Activated CD4-positive, alpha-beta T cell treated with anti-CD3 and anti-CD28 coated beads, Interleukin-2, amount 10 ng/mL, durations not matched to agents 7 days and 5 days (primary cell): ENCODE data around the gene SHISA4. TPM values are rescaled to one million over a fixed set of nuclear protein-coding genes. Genes with fewer than 3 reads are reported as not detected.

Source experiments
- CTCF ChIA-PET: fragments of 350-600 bp; sonication (Branson Sonifier 250); formaldehyde crosslinking; loops from one replicate; lab custom pipeline; 2021; ENCODE audit warnings: antibody characterized with exemption; lab: Charles Lee
- POLR2A ChIA-PET: fragments of 350-600 bp; sonication (Branson Sonifier 250); formaldehyde crosslinking; loops from one replicate; lab custom pipeline; 2021; ENCODE audit warnings: antibody characterized with exemption; lab: Charles Lee
- DNase-seq: peaks from one replicate; pipeline ENCODE4 v3.0.0-alpha.2; 2020
- H3K27ac Mint-ChIP-seq: one replicate; pipeline ENCODE4 v1.8.0; 2021; ENCODE audit warnings: mild to moderate bottlenecking, moderate library complexity, mixed read lengths
- H3K27me3 Mint-ChIP-seq: one replicate; pipeline ENCODE4 v1.8.0; 2021; ENCODE audit warnings: mixed read lengths
- H3K36me3 Mint-ChIP-seq: one replicate; pipeline ENCODE4 v1.8.0; 2021; ENCODE audit warnings: low read depth, mixed read lengths
- H3K4me1 Mint-ChIP-seq: one replicate; pipeline ENCODE4 v1.8.0; 2021; ENCODE audit warnings: mixed read lengths
- H3K4me3 Mint-ChIP-seq: one replicate; pipeline ENCODE4 v1.8.0; 2021; ENCODE audit warnings: mild to moderate bottlenecking, moderate library complexity, mixed read lengths
- H3K9me3 Mint-ChIP-seq: one replicate; pipeline ENCODE4 v1.8.0; 2021; ENCODE audit warnings: mixed read lengths
- total RNA-seq, 2 experiments: library from RNA; stranded (reverse); gene quantifications; one replicate each; pipeline ENCODE4 v1.2.3, GENCODE V29; 2021

The SHISA4 gene
- total RNA-seq, 2 experiments from 2014 or later, result 0.57 to 0.83 TPM

GRCh38 chr1:201904579-201904978 is 15.9 kb downstream of the SHISA4 start:
- H3K4me1 Mint-ChIP-seq, result peaks cover 5% of the 10 kb centered on the region
- CTCF ChIA-PET, result interaction anchor here (0.5 to 1.3 kb wide), 3 partner anchors 9 to 1594 kb away, joined by 4 to 6 read pairs (median 4); no protein-coding TSS in a partner anchor
- H3K27ac Mint-ChIP-seq, result no peak overlapping the region
- POLR2A ChIA-PET, result interaction anchor here (0.5 kb wide), 1 partner anchor 21 kb away, joined by 3 read pairs; no protein-coding TSS in a partner anchor
- no peaks in the 10 kb centered on the region for H3K36me3 Mint-ChIP-seq
- H3K27me3 Mint-ChIP-seq, result peaks cover 8% of the 10 kb centered on the region
- H3K9me3 Mint-ChIP-seq, result no peaks in the 10 kb centered on the region
- no peak for DNase-seq
- no peak overlapping the region for H3K4me3 Mint-ChIP-seq

- peaks cover 5% of the 10 kb centered on the region for H3K4me1 Mint-ChIP-seq
Measured at GRCh38 chr1:201905234-201905890, 16.7 kb downstream of the SHISA4 start.

DNA sequence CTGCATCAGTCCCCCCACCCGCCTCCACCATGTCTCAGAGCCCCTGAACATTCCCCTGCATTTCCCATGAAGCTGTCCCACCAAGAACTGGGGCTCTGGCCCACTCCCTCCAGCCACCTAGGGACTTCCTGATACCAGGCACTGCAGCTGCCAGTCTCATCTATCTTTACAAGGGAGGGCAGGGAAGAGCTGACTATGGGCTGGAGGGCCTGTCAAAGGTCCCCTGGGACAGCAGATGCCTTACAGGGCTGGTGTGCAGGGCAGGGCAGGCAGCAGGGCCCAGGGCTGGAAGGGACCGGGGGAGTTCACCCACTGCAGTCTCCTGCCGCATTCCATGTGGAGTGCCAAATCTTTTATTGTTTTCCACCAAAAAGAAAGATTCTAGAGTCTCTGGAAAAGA is 17.6 kb downstream of the SHISA4 start:
- Mint-ChIP-seq H3K36me3 (no peaks in the 10 kb centered on the region), H3K4me3 (no peak overlapping the region), H3K4me1 (peaks cover 5% of the 10 kb centered on the region), H3K27ac (no peak overlapping the region), H3K9me3 (no peaks in the 10 kb centered on the region), H3K27me3 (peaks cover 4% of the 10 kb centered on the region)
- CTCF ChIA-PET, result interaction anchor here (1.7 to 7.1 kb wide), 2 partner anchors 9 to 13 kb away, joined by 3 to 53 read pairs; no protein-coding TSS in a partner anchor
- POLR2A ChIA-PET, result no interaction called here
- no peak for DNase-seq

More at GRCh38 chr1:201905234-201905890, 16.7 kb downstream of the SHISA4 start:
- H3K4me3 Mint-ChIP-seq, result no peak overlapping the region
- no peaks in the 10 kb centered on the region for H3K36me3 Mint-ChIP-seq
- CTCF ChIA-PET, result interaction anchor here (7.1 kb wide), 1 partner anchor 8 kb away, joined by 53 read pairs; no protein-coding TSS in a partner anchor
- no peaks in the 10 kb centered on the region for H3K9me3 Mint-ChIP-seq
- H3K27ac Mint-ChIP-seq, result no peak overlapping the region
- DNase-seq, result no peak
- peaks cover 7% of the 10 kb centered on the region for H3K27me3 Mint-ChIP-seq
- POLR2A ChIA-PET, result no interaction called here

DNA sequence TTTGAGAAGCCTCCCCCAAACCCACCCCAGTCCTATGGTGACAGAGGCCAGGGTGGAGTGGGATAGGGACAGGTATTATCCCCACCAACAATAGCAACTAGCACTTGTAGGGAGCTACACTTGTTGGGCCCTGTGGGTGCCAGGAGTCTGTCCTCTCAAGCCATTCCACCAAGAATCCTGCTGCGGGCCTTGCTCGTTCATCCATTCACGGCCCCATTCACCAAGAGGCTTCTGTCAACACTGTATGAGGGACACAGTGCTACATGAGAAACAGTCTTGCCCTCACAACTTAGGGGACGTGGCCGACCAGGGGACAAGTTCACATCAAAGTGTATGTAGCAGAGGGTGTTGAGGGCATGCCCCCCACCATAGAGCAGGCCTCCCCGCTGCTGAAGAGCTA is 18.9 kb downstream of the SHISA4 start:
- peaks cover 4% of the 10 kb centered on the region for H3K27me3 Mint-ChIP-seq
- ChIA-PET CTCF (interaction anchor here (1.7 to 7.1 kb wide), 2 partner anchors 10 to 15 kb away, joined by 3 to 53 read pairs; no protein-coding TSS in a partner anchor), POLR2A (no interaction called here)
- no peak overlapping the region for H3K4me3 Mint-ChIP-seq
- H3K36me3 Mint-ChIP-seq, result no peaks in the 10 kb centered on the region
- DNase-seq, result no peak
- peaks cover 5% of the 10 kb centered on the region for H3K4me1 Mint-ChIP-seq
- H3K27ac Mint-ChIP-seq, result no peak overlapping the region
- no peaks in the 10 kb centered on the region for H3K9me3 Mint-ChIP-seq

GRCh38 chr1:201911826-201912571 is 23.3 kb downstream of the SHISA4 start:
- Mint-ChIP-seq H3K27me3 (peaks cover 7% of the 10 kb centered on the region), H3K36me3 (no peaks in the 10 kb centered on the region), H3K4me3 (no peak overlapping the region), H3K9me3 (no peaks in the 10 kb centered on the region), H3K4me1 (no peaks in the 10 kb centered on the region), H3K27ac (no peak overlapping the region)
- CTCF ChIA-PET, result interaction anchor here (7.1 kb wide), 1 partner anchor 14 kb away, joined by 53 read pairs; no protein-coding TSS in a partner anchor
- POLR2A ChIA-PET, result no interaction called here
- DNase-seq, result no peak

GRCh38 chr1:201912832-201913231 is 24.1 kb downstream of the SHISA4 start:
- POLR2A ChIA-PET, result no interaction called here
- H3K4me1 Mint-ChIP-seq, result no peaks in the 10 kb centered on the region
- no peak overlapping the region for H3K4me3 Mint-ChIP-seq
- CTCF ChIA-PET, result interaction anchor here (0.6 to 1.1 kb wide), 2 partner anchors 25 to 53 kb away, joined by 3 to 4 read pairs; no protein-coding TSS in a partner anchor
- no peaks in the 10 kb centered on the region for H3K9me3 Mint-ChIP-seq
- DNase-seq, result no peak
- H3K27ac Mint-ChIP-seq, result no peak overlapping the region
- no peaks in the 10 kb centered on the region for H3K36me3 Mint-ChIP-seq
- peaks cover 7% of the 10 kb centered on the region for H3K27me3 Mint-ChIP-seq

- Mint-ChIP-seq H3K36me3 (no peaks in the 10 kb centered on the region), H3K4me1 (no peaks in the 10 kb centered on the region), H3K27ac (no peak overlapping the region), H3K9me3 (no peaks in the 10 kb centered on the region), H3K4me3 (no peak overlapping the region), H3K27me3 (peaks cover 5% of the 10 kb centered on the region)
- ChIA-PET CTCF (interaction anchor here (0.5 kb wide), 1 partner anchor 97 kb away, joined by 4 read pairs; no protein-coding TSS in a partner anchor), POLR2A (no interaction called here)
- DNase-seq, result no peak
Measured at GRCh38 chr1:201914456-201915235, 25.9 kb downstream of the SHISA4 start.

- Mint-ChIP-seq H3K27ac (no peak overlapping the region), H3K27me3 (peaks cover 3% of the 10 kb centered on the region), H3K9me3 (no peaks in the 10 kb centered on the region), H3K4me3 (no peak overlapping the region), H3K4me1 (no peaks in the 10 kb centered on the region), H3K36me3 (no peaks in the 10 kb centered on the region)
- CTCF ChIA-PET, result interaction anchor here (1.2 to 2.4 kb wide), 2 partner anchors 21 to 83 kb away, joined by 3 to 8 read pairs; no protein-coding TSS in a partner anchor
- no peak for DNase-seq
- POLR2A ChIA-PET, result no interaction called here
Measured at GRCh38 chr1:201916649-201917249, 28.1 kb downstream of the SHISA4 start.

- no peak overlapping the region for H3K27ac Mint-ChIP-seq
Measured at GRCh38 chr1:201917362-201918033, 28.8 kb downstream of the SHISA4 start.

GRCh38 chr1:201918343-201918742 is 29.6 kb downstream of the SHISA4 start:
- Mint-ChIP-seq H3K27ac (no peak overlapping the region), H3K4me3 (no peak overlapping the region)
- CTCF ChIA-PET, result interaction anchor here (1.0 to 1.2 kb wide), 2 partner anchors 15 to 20 kb away, joined by 3 to 4 read pairs; no protein-coding TSS in a partner anchor

More at GRCh38 chr1:201917362-201918033, 28.8 kb downstream of the SHISA4 start:
- Mint-ChIP-seq H3K9me3 (no peaks in the 10 kb centered on the region), H3K36me3 (no peaks in the 10 kb centered on the region), H3K4me1 (no peaks in the 10 kb centered on the region), H3K27me3 (peaks cover 5% of the 10 kb centered on the region), H3K4me3 (no peak overlapping the region)
- POLR2A ChIA-PET, result interaction anchor here (0.5 kb wide), 1 partner anchor 28 kb away, joined by 3 read pairs; no protein-coding TSS in a partner anchor
- DNase-seq, result no peak
- CTCF ChIA-PET, result interaction anchor here (0.6 to 2.4 kb wide), 5 partner anchors 14 to 82 kb away, joined by 3 to 8 read pairs (median 3); no protein-coding TSS in a partner anchor

DNA sequence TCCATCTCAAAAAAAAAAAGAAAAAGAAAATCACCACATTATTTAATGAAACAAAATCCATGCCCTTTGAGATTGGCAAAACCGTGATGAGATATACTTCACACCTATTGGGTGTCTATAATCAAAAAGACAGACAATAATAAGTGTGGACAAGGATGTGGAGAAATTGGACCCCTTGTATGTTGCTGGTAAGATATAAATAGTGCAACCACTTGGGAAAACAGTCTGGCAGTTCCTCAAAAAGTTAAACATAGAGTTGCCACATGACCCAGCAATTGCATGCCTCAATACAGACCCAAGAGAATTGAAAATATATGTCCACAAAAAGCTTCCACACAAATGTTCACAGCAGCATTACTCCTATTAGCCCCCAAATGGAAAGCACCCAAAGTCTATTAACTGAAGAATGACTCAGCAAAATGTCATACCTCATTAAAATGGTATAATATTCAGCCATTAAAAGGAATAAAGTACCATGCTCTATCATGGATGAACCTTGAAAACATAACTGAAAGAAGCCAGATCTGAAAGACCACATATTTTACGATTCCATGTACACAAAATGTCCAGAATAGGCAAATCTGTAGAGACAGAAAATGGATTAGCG is 33.4 kb downstream of the SHISA4 start:
- ChIA-PET POLR2A (no interaction called here), CTCF (no interaction called here)
- H3K4me1 Mint-ChIP-seq, result no peaks in the 10 kb centered on the region
- no peaks in the 10 kb centered on the region for H3K9me3 Mint-ChIP-seq
- H3K36me3 Mint-ChIP-seq, result no peaks in the 10 kb centered on the region
- H3K4me3 Mint-ChIP-seq, result no peak overlapping the region
- DNase-seq, result no peak
- no peak overlapping the region for H3K27ac Mint-ChIP-seq
- peaks cover 2% of the 10 kb centered on the region for H3K27me3 Mint-ChIP-seq

More at GRCh38 chr1:201918343-201918742, 29.6 kb downstream of the SHISA4 start:
- Mint-ChIP-seq H3K4me1 (no peaks in the 10 kb centered on the region), H3K9me3 (no peaks in the 10 kb centered on the region), H3K36me3 (no peaks in the 10 kb centered on the region), H3K27me3 (peaks cover 5% of the 10 kb centered on the region)
- POLR2A ChIA-PET, result no interaction called here
- no peak for DNase-seq
